H1 (cell line): ENCODE data around the gene MYO16.

Source experiments
- ASH2L ChIP-seq: fragments of 200-600, 300-600 bp; sonication (generic); IDR thresholded peaks from one replicate; pipeline ENCODE4 v1.7.1; 2017; ENCODE audit warnings: low read length
- EP300 ChIP-seq, 2 experiments: IDR thresholded peaks; 1 replicate in 1 of 2; 2 replicates in 1 of 2; pipeline ENCODE4 v1.6.1; 2011 to 2012; ENCODE audit warnings: low read depth in 2 of 2, low read length in 2 of 2, mild to moderate bottlenecking in 2 of 2, borderline replicate concordance in 1 of 2, inconsistent platforms in 1 of 2, moderate library complexity in 1 of 2
- FOSL1 ChIP-seq: IDR thresholded peaks from 2 replicates; pipeline ENCODE4 v1.6.1; 2011; ENCODE audit warnings: mild to moderate bottlenecking, low read depth, low read length, moderate library complexity; ENCODE audit not compliant: insufficient read depth
- GABPA ChIP-seq: IDR thresholded peaks from 2 replicates; pipeline ENCODE4 v1.6.1; 2011; ENCODE audit warnings: mild to moderate bottlenecking, low read length, moderate library complexity, borderline replicate concordance; ENCODE audit not compliant: insufficient read depth
- JUN ChIP-seq: IDR thresholded peaks from 2 replicates; pipeline ENCODE4 v1.6.1; 2011; ENCODE audit warnings: low read depth, mild to moderate bottlenecking, improper control_type of control experiment, low read length
- KDM5A ChIP-seq: fragments of 200-600 bp; IDR thresholded peaks from 2 replicates; pipeline ENCODE4 v1.7.1; 2012; ENCODE audit warnings: mild to moderate bottlenecking, low read length, inconsistent platforms, mixed read lengths
- PHF8 ChIP-seq: fragments of 200-600 bp; sonication (generic); conservative IDR thresholded peaks from 2 replicates; pipeline ENCODE4 v1.7.1; 2012; ENCODE audit warnings: low read depth, mild to moderate bottlenecking, inconsistent platforms, low read length, moderate library complexity
- POLR2A ChIP-seq, 2 experiments: IDR thresholded peaks; 1 replicate in 1 of 2; 2 replicates in 1 of 2; pipeline ENCODE4 v1.6.1; 2011; ENCODE audit warnings: low read depth in 2 of 2, low read length in 2 of 2, mild to moderate bottlenecking in 2 of 2; ENCODE audit errors: control extremely low read depth in 1 of 2
- YY1 ChIP-seq: IDR thresholded peaks from 2 replicates; pipeline ENCODE4 v1.6.1; 2011; ENCODE audit warnings: low read depth, mild to moderate bottlenecking, low read length
- TF ChIP-seq, protein P1 (sequence below), 3 experiments: IDR thresholded peaks; 1 replicate in 2 of 3; 2 replicates in 1 of 3; pipeline versions ENCODE4 v1.5.1 to v1.6.1; 2011; ENCODE audit warnings: low read length in 3 of 3, mild to moderate bottlenecking in 3 of 3, inconsistent platforms in 2 of 3, low read depth in 1 of 3, moderate library complexity in 1 of 3; ENCODE audit not compliant: insufficient read depth in 1 of 3; ENCODE audit errors: control extremely low read depth in 1 of 3

DNA sequence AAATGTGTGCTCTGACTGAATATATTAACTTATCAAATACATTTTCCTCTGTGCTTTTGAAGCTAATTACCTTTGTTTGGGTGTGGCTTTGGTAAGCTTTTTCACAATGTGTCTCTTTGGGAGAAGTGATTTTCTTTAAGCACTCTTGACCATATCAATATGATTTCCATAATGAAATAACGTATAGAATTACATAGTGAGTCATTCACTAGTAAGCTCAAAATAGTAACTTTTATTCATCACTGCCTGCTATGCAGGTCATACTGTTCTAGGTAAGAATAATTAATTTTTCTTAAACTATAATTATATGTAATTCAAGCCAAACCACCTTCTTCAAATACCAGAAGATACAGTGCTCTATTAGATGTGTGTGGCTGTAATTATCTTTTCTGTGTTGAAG is 480.7 kb downstream of the MYO16 start:
- TF ChIP-seq JUN (no peak), EP300 (IDR thresholded peaks at IDR 0.05; ENCODE audit: borderline replicate concordance in 1 of 2, low read depth in 2 of 2, low read length in 2 of 2) (no peak), PHF8 (no peak), POLR2A (IDR thresholded peaks at IDR 0.05; ENCODE audit: control extremely low read depth in 1 of 2, low read depth in 2 of 2, low read length in 2 of 2) (no peak), GABPA (no peak), ASH2L (no peak), KDM5A (no peak), FOSL1 (no peak), YY1 (no peak)
- TF ChIP-seq, protein P1, sequence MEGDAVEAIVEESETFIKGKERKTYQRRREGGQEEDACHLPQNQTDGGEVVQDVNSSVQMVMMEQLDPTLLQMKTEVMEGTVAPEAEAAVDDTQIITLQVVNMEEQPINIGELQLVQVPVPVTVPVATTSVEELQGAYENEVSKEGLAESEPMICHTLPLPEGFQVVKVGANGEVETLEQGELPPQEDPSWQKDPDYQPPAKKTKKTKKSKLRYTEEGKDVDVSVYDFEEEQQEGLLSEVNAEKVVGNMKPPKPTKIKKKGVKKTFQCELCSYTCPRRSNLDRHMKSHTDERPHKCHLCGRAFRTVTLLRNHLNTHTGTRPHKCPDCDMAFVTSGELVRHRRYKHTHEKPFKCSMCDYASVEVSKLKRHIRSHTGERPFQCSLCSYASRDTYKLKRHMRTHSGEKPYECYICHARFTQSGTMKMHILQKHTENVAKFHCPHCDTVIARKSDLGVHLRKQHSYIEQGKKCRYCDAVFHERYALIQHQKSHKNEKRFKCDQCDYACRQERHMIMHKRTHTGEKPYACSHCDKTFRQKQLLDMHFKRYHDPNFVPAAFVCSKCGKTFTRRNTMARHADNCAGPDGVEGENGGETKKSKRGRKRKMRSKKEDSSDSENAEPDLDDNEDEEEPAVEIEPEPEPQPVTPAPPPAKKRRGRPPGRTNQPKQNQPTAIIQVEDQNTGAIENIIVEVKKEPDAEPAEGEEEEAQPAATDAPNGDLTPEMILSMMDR (IDR thresholded peaks at IDR 0.05; ENCODE audit: control extremely low read depth in 1 of 3, insufficient read depth in 1 of 3, low read depth in 1 of 3, low read length in 3 of 3): no peak
